SIG-M5 treated with dmso at 0.1 percent for 504 hours (cell line): ENCODE measurements around the gene ERGIC1.

Experiments used
- DNase-seq: peaks from one replicate; lab custom pipeline; 2025; ENCODE audit not compliant: unreplicated experiment; lab: John Stamatoyannopoulos, UW

Gene ERGIC1

DNA sequence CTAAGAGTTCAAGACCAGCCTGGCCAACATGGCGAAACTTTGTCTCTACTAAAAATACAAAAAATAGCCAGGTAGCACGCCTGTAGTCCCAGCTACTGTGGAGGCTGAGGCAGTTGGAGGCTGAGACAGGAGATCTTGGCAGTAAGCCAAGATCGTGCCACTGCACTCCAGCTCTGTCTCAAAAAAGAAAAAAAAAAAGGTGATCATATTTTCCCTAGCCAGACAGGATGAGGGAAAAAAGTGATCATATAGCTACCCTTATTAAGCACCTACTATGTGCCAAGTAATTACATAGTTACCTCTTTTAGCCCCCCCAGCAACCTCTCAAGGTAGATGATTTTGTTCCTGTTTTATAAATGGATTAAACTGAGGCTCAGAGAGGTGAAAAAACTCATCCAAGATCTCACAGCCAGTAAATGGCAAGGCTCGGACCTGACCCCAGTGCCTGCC is 107.0 kb downstream of the ERGIC1 start:
- DNase-seq = no peak

DNA sequence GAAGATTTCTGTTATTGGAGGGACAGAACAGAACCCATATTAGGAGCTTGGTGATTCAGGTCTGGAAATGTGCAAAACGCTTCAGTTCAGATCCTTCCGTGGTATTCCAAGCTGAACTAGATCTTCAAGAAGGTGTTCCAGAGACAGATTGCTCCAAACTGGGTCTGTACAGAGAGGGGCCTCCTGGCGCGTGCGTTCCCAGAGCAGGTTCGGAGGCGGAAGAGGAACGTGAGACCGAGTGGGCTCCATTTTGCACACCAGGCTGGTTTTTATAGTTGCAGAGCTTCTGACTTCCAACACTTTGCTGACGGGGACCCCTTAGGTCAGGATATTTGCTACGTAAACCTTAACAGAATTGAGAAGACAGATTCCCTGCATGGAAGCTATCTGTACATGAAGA is 108.5 kb downstream of the ERGIC1 start:
- DNase-seq = no peak

- no peak for DNase-seq
Measured at GRCh38 chr5:172943283-172943841, 109.3 kb downstream of the ERGIC1 start.

DNA sequence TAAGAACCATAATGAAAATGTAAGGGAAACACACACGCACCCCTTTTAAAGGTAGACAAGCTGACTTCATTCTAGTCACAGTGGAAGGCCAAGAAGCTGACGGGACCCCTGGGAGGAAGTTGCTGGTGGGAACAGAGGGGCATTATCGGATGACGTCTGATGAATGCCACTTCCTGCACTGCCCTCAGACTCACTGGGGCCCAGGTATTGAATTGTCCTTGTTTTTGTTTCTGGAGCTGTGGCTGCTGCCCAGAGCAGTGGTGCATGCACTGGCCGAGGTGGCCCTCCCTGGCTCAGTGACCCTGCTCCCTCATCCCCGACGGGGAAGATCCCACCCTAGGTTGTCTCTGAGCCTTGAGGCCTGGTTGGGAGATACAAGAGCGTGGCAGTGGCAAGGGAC is 109.9 kb downstream of the ERGIC1 start:
- no peak for DNase-seq

- no peak for DNase-seq
Measured at GRCh38 chr5:172944741-172945140, 110.7 kb downstream of the ERGIC1 start.

GRCh38 chr5:172945151-172945550 is 111.1 kb downstream of the ERGIC1 start:
- DNase-seq = no peak

DNA sequence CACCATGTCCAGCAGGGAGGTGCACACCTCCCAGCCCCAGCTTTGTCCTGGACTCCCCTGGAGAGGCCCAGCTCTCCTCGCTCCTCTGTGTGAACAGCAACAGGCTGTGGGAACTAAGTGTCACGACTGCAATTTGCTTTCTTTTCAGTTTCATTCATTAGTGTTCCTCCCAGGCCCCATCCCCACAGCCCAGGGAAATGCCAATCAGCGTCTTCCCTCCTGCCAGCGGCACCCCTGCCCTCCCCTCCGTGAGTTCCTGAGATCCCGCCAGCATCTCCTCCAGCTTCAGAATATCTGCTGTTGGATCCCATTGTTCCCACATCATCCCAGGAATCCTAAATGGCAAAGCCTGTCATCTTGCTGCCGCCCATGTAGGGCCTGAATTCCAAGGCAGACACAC is 112.1 kb downstream of the ERGIC1 start:
- no peak for DNase-seq

GRCh38 chr5:172949426-172949825 is 115.4 kb downstream of the ERGIC1 start:
- no peak for DNase-seq

DNA sequence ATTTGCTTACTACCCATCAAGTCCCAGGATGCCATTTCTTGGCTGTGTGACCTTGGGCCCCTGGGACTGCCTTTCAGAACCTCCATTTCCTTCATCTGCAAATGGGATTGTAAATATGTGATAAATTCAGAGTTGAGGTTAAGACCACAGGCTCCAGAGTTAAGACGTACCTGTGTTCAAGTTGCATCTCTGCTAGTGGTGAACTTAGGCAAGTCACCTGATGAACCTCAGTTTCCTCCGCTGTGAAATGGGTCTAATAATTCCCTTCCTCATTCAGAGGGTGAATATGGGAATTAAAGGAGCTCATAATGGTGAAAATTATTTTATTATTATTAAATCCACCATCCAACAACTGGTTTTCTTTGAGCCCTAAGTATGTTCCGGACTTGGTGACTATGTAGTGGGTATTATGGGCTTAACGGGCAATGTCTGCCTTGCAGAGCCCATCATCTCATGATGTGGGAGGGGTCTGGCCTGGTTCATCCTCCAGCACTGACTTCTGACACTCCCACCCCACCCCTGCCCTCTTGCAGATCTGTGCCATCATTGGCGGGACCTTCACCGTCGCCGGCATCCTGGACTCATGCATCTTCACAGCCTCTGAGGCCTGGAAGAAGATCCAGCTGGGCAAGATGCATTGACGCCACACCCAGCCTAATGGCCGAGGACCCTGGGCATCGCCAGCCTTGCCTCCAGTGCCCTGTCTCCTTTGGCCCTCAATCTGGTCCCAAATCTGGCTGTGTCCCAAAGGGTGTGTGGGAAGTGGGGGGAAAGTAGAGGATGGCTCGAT is 116.3 kb downstream of the ERGIC1 start:
- no peak for DNase-seq

DNA sequence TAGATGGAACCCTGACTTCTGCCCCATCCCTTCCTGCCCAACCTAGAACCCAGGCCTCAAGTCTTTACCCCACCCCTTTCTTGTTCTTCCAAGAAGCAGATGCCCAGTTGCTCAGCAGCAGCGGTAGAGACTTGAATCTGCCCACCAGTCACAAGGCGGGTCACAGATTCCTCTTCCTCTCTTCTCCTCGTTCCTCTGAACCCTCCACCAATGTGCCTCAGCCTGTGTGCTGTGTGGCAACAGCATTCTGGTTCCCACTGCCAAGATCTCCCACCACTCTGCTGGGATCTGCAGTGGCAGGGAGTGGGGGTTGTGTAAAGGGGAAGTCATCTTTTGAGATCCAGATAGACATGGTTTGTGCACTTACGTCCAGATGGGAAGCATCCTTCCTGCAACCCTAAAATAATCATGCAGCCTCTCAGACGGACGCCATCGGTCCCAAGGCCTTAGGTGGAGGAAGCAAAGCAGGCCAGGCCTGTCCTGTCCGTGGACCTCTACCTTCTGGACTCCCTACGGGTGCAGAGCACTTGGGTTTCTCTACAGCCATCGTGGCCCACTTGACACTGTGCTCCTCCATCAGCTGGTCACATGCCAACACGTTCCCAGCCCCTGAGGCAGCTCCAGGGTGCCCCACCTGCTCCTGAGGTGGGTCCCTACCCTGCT is 117.5 kb downstream of the ERGIC1 start:
- peak; percentile 14 for DNase-seq

- DNase-seq = no peak
Measured at GRCh38 chr5:172952034-172952511, 118.0 kb downstream of the ERGIC1 start.

DNA sequence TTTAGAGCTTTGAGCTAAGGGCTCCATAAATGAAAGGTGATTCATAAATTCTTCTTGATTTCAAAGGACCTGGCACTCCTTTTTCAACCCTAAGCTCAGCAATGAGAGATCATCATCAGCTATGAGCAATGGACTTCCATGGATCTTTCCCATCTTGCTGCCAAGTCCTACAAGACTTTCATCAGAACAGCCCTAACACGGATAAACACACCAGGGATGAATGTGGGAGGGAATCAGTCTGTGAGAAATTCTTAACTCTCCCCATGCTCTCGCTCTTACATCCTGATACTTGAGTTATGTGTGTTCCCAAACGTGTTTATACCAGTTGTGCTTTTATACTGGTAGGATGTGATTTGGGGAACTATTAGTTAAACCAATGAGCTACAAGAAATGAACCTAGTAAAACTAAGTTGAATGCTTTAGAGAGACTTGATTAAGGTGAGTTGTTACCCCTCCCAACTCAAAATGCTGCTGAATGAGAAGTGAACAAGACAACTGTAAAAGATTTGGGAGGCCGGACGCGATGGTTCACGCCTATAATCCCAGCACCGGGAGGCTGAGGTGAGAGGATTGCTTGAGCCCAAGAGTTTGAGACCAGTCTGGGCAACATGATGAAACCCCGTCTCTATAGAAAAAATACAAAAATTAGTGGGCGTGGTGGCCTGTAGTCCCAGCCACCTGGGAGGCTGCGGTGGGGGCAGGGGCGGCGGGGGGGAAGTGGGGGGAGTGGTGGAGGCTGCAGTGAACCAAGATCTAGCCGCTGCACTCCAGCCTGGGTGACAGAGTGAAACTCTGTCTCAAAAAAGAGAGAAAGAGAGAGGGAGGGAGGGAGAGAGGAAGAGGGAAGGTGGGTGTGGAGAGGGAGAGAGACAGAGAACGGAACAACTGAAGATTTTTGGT is 120.0 kb downstream of the ERGIC1 start:
- no peak for DNase-seq

GRCh38 chr5:172954751-172955159 is 120.7 kb downstream of the ERGIC1 start:
- DNase-seq = no peak

DNA sequence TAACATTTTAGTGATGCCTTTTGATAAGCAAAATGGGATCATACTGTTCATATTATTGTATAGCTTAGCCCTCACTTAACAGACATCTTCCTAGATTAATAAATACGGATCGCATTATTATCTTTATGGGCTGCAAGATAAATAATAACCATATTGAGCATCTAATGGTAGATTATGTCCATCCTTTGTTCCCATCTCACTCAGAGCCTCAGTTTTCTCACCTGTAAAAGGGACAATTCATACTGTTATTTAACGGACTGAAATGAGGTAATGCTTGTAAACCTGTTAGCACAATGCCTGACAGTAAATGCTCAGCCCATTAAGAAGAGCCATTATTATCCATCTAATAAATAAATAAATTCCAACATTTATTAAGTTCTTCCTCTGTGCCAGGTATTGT is 122.2 kb downstream of the ERGIC1 start:
- no peak for DNase-seq

- DNase-seq = no peak
Measured at GRCh38 chr5:172956936-172957335, 122.9 kb downstream of the ERGIC1 start.

DNA sequence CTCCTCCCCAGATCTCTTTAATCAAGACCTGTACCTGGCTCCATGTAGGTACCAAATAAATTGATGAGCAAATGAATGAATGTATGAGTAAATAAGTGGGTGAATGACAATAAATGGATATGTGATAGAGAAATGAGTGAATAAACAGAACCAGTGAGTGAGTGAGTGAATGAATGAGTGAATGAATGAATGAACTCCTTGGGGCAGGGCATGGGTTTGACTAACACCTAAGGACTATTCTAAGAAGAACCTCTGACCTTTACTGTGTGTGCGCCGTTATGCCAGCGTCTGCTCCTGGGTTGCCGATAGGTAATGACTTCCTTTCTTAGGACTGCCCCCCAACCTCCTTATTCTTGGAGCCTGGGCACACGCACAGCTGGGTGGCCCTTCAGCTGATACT is 123.4 kb downstream of the ERGIC1 start:
- no peak for DNase-seq

- DNase-seq = peak; percentile 54
Measured at GRCh38 chr5:172958331-172959046, 124.4 kb downstream of the ERGIC1 start.

DNA sequence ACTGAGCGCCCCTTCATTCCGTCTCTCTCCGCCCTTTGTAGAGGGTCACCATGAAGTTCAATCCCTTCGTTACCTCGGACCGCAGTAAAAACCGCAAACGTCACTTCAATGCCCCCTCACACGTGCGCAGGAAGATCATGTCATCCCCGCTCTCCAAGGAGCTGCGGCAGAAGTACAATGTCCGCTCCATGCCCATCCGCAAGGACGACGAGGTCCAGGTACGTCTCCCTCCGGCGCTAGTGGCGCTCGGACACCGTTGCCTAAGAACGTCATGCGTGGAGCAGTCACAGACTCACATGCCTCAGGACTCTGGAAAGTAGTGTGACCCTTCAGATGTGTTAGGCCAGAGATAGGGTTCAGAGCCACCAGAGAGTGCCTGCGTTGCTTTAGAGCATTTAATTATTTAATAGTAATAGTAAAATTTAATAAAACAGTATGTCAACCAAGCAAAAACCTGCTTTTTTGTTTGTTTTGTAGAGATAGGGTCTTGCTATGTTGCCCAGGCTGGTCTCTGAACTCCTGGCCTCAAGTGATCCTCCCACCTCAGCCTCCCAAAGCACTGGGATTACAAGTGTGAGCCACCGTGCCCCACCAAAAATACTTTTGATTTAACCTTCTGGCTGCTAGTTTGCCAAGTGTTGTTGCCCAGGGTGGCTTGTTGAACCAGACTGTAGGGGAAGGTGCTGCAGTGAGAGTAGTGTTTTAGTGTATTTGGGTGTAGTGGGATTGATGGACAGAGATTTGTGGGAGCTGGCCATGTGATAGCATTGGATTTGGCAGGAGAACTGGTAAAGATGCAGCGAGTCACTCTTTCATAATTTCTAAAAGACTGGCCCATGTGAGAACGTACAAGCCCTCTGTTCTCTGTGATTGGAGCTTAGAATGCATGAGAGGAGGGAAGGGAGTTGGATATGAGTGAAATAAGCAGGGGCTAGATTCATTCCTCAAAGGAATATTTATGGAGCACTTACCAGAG is 126.1 kb downstream of the ERGIC1 start:
- DNase-seq = no peak

DNA sequence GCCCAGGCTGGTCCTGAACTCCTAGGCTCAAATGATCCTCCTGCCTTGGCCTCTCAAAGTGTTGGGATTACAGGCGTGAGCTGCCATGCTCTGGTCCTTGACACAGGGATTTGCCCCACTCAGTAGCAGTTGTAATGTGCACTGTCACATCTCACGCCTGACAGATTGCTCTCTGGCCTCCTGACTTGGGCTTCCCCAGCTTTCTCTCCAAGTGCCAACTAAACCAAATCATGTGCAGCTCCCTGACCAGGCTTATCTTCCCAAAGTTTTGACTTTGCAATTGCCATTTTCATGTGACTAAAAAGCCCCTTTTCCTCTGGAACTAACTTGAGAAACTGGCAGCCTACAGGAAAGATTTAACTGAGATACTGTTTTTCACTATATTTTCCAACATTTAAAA is 135.9 kb downstream of the ERGIC1 start:
- DNase-seq = no peak
